HG03520 (cell line): ENCODE data around the gene KRTAP4-16.
"Not testable (repeated sequence)": the region's sequence is repeated elsewhere in the genome, so short reads cannot be mapped to it uniquely, and the experiment has no call there.

Experiments
- ATAC-seq: cut with Tn5 transposase; IDR thresholded peaks from one replicate; pipeline ENCODE4 v1.9.1; 2021; ENCODE audit warnings: mild to moderate bottlenecking, moderate library complexity; ENCODE audit not compliant: unreplicated experiment

Gene KRTAP4-16

DNA sequence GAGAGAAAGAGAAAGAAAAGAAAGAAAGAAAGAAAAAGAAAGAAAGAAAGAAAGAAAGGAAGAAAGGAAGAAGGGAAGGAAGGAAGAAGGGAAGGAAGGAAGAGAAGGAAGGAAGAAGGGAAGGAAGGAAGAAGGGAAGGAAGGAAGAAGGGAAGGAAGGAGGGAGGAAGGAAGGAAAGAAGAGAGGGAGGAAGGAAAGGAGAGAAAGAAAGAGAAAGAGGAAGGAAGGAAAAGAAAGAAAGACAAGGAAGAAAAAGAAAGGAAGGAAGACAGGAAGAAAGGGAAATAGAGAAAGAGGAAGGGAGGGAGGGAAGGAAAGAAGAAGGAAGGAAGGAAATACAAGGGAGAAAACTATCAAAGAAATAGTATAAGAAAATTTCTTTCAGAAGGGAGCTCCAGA lies 25.2 kb downstream of the KRTAP4-16 start:
- no peak for ATAC-seq

DNA sequence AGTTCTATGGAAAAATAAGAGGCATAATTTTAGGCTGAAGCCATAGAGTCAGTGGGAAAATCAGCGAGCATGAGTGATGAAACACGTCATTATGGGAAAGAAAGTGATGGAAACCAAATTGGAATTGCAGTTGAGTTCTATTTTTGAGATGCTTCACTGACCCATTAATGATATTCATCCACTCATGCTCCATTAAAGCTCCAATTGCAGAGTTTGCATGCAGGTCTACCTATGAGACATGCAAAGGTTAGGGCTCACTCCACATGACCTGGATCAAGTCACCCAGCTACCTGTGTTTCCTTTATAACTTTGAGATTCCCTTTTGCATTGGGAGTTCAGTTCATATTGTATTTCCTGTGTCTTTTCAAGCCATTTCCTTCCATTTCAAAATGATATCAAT lies 28.3 kb downstream of the KRTAP4-16 start:
- ATAC-seq: no peak

DNA sequence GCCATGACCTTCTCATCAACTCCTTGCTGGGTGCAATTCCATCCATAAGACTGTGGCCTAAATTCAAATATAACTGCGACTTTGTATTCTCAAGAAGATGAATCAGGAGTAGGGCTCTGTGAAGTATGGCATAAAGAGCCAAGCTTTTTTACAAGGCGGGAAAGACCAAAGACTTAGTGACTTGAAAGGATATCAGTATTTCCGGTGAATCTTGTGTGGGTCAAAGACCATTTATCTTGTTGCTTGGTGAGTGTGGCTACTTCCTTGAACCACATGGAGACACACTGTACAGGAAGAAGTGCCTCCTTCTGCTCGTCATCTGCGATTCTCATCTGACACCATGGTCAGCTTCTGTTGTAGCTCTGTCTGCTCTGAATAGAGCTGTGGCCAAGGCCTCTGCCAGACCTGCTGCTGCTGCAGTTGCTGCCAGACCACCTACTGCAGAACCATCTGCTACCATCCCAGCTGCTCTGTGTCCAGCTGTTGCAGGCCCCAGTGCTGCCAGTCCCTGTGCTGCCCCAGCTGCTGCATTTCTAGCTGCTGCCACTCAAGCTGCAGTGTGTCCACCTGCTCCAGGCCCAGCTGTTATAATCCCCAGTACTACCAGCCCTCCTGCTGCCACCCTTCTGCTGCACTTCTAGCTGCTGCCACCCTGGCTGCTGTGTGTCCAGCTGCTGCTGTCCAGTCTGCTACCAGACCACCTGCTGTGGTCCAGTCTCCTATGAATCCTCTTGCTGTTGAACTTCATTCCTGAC lies 30.2 kb downstream of the KRTAP4-16 start:
- ATAC-seq: no peak

DNA sequence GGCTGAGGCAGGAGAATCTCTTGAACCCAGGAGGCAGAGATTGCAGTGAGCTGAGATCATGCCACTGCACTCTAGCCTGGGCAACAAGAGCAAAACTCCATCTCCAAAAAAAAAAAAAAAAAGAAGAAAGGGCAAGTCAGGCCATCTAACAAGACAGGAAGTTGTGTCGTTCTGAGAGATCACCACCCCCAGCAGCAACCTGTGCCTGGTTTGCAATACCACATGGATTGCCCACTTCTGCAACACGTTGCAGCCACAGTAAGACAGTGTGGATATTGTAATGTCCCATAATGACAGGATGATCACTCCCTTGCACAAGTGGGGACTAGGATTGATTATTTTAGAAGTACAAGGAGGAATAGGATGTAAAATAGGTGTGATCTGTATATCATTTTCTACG lies 33.0 kb downstream of the KRTAP4-16 start:
- no peak for ATAC-seq

DNA sequence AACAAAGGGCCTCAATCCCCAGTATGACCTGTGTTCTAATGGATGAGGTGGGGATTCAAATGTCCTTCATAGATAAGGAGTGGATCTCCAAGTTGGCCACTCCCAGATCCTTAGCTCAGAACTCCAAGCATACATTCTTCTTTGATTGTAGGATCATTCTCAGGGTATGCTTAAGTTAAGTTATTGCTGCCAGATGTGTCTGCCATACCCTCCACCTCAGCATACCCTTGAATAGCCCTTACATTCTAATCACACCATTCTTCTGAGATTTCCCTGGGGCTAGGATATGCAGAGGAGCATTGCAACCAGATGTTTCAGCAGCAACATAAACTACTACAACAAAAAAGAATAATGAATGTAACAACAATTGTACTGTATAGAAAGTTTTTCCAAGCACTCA lies 34.7 kb downstream of the KRTAP4-16 start:
- ATAC-seq: no peak

DNA sequence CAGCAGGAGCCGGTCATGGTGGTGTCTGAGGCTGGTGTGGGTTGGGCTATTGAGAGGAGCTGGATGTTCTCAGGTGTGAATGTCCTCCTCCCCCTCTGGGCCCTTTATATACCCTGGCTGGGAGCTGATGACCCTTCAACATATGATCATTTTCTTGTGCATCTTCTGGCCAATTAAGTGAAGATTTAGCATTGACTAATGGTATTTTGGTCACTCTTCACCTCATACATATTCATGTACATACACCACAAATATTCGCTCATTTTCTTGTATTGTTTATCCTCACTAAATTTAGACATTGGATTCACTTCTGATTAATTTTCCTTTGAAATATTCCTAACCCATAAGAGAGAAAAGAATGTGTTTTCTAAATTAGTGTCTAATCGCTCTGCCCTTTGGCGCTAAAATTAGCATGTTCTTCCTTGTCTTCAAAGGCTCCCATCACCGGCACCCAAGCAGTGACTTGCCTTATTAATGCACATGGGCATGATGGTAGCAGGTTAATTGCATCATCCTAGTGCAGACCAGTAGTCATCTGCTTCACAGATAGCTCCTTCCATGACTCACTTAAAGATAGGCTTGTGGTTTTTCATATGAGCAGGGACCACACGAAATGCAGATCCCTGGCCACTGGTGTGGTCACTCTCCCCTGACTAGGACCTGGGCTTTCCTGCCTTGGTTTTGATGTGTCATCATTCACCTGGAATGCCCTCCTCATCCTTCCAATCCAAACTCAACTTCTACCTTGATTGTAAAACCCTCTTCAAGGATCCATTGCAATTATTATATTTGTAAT lies 36.0 kb downstream of the KRTAP4-16 start, which contains the start of gene KRTAP2-4:
KRTAP2-4 (minus strand) TSS at position 51 of the 796 bp plus-strand sequence; CDS start at position 17, 34 bp downstream.
- ATAC-seq: no peak

DNA sequence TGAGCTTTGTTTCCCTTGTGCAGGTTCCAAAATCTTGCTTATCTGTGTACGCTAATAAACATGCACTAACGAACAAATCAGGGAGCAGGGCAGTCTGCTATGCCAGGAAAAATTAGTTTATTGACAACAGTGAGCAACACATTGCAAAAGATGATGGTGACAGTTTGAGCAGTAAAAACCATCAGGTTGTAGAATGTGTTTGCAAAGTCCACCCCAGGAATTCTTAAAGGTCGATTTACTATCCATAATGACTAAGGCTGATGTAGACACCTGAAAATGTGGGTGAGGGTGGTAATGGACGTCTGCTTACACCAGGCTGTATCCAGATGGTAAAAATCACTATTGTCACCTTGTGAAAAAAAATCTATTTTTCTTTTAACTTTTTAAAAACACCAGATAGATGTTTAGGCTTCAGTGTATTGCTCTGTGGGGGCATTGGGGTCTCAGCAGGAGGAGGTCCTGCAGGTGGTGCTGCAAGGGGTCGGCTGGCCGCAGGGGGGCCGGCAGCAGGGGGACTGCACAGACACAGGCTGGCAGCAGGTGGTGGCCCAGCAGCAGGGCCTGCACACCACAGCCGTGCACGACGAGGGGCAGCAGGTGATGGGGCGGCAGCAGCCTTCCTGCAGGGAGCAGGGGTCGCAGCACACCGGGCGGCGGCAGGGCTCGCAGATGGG lies 36.9 kb downstream of the KRTAP4-16 start:
- not testable (repeated sequence) for ATAC-seq

DNA sequence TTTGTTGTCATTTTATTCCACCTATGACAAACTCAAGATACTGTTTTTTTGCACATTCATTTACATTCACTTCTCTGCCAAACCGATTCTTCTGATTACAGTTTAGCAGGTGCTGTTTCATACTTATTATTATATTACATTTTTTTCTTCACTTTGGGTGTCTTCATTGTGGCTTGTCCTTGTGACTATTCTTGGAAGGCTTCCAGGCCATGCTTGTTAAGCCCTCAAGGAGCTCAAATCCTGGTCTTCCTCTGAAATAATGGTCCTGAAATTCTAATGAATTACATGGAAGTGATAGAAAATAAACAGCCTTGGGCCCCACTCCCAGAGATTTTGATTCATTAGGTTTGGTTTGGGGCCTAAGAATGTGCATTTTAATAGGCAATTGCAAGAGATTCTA lies 37.7 kb downstream of the KRTAP4-16 start:
- ATAC-seq: no peak

DNA sequence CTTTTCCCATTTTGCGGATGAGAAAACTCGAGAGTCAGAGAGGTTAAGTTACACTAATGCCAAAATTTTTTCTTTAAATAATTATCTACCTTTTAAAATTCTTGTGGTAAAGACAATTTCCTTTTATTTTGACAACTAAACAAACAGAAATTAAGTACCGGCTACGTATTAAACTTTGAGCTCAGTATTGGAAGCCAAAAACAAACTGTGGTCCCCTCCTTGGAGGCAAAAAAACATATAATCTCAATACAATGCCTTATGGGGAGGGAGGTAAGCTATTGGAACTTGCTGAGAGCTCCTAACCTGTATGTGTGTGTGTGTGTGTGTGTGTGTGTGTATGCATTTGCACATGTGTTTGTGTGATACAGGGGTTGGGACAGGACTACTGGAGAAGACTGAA lies 38.6 kb downstream of the KRTAP4-16 start:
- no peak for ATAC-seq

DNA sequence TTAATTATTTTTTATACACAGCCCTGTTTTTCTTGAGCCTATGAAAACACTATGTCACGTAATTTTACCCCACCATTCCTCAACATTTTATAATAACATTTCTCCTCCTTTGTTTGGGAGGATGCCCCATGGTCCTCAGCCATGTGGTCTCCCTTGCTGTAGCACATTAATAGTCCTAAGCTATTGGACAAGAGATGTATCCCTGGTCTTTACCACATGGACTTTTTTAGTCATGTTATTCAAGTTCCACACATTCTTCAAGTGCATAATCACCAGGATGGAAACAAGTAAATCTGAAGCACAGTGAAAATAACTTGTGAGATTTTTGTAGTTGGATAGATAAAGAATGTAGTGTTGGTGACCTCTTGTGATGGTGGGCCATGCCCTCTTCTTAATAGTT lies 40.0 kb downstream of the KRTAP4-16 start:
- no peak for ATAC-seq

DNA sequence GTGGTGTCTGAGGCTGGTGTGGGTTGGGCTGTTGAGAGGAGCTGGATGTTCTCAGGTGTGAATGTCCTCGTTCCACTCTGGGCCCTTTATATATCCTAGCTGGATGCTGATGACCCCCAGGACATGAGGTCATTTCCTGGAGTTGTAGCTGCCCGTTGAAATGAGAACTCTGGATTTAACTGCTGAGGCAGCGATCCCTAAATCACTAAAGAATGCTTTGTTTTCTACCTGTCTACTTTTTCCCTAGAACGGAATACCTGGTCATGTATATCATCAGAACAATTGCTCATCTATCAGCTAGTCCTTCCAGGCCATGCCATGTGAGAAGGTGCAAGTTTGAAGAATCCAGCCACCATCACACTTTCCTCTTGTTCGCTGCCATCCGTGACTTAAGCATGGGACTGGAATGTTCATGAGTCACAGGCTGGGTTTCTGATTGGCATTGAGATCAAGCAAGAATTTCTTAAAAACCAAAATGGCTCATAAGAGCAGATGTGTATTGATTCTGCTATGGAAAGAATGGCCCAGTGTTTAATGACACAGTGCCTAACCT lies 41.9 kb downstream of the KRTAP4-16 start, which contains the start of gene KRTAP2-3:
KRTAP2-3 (minus strand) TSS at position 63 of the 553 bp plus-strand sequence. CDS start 64 bp downstream, outside the sequence.
- no peak for ATAC-seq

DNA sequence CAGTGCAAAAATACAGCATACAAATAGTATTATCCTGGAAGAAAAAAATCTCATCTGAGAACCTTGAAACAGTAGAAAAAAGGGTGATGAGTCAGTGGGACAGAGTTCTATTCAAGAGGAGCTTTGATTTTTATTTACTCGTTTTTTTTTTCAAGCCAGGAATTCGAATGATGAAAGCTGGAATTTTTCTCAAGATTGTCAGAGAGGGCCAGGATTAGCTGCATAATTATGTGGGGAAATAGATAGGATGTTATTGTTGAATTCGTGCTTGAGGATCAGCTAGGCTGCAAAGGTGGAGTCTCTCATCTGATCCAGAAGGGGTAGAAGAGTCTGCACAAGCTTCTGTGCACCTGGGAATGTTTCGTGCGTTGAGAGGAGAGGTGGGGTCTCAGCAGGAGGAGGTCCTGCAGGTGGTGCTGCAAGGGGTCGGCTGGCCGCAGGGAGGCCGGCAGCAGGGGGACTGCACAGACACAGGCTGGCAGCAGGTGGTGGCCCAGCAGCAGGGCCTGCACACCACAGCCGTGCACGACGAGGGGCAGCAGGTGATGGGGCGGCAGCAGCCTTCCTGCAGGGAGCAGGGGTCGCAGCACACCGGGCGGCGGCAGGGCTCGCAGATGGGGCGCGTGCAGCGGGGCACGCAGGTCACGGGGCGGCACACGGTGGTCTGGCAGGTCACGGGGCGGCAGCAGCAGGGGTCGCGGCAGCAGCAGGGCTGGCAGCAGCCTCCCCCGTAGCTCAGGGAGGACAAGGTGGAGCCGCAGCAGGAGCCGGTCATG lies 42.5 kb downstream of the KRTAP4-16 start:
- not testable (repeated sequence) for ATAC-seq

DNA sequence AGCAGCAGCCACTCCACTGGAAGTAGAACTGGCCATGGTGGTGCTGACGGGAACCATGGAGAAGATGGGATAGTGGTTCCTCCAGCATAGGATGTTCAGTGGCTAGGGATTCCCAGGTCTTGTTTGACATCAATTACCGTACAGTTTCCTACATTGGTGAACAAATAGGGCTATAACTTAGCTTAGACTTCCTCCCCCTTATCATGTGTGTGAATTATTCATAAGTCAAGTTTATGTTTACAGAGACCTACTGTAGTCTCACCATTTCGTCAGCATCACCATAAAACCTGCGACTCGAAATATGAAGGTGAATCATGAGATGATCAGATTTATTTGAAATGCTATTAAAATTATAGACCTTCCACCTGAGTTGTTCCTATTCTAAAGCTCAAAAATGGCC lies 43.3 kb downstream of the KRTAP4-16 start:
- ATAC-seq: no peak

DNA sequence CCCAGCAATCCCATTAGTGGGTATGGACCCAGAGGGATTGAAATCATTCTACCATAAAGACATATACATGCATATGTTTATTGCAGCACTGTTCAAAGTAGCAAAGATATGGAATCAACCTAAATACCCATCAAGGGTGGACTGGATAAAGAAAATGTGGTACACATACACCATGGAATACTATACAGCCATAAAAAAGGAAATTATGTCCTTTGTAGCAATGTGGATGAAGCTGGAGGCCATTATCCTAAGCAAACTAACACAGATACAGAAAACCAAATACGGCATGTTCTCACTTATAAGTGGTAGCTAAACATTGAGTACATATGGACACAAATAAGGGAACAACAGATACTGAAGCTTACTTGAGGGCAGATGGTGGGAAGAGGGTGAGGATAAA lies 44.5 kb downstream of the KRTAP4-16 start:
- no peak for ATAC-seq

DNA sequence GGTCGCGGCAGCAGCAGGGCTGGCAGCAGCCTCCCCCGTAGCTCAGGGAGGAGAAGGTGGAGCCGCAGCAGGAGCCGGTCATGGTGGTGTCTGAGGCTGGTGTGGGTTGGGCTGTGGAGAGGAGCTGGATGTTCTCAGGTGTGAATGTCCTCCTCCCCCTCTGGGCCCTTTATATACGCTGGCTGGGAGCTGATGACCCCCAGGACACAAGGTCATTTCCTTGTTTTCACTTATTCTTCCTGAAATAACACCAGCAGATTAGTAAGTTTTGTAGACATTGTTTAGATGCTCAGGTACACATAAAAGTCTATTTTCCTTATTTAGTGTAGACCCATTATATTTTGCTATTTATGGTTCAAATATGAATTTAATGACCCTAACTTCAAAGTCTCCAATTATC lies 46.9 kb downstream of the KRTAP4-16 start, which contains the start of gene KRTAP2-2:
KRTAP2-2 (minus strand) TSS at position 101 of the 400 bp plus-strand sequence; CDS start at position 82, 19 bp downstream.
- ATAC-seq: not testable (repeated sequence)

DNA sequence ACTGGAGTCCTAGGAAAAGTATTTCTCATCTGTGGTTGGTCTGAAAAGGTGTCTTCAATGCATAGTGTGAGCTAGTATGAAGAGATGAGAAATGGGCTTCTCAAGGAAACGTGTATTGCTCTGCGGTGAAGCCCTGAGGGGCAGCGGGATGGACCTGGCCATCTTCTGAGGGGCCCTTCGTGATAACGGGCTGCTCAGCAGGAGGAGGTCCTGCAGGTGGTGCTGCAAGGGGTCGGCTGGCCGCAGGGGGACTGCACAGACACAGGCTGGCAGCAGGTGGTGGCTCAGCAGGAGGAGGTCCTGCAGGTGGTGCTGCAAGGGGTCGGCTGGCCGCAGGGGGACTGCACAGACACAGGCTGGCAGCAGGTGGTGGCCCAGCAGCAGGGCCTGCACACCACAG lies 47.5 kb downstream of the KRTAP4-16 start:
- not testable (repeated sequence) for ATAC-seq

DNA sequence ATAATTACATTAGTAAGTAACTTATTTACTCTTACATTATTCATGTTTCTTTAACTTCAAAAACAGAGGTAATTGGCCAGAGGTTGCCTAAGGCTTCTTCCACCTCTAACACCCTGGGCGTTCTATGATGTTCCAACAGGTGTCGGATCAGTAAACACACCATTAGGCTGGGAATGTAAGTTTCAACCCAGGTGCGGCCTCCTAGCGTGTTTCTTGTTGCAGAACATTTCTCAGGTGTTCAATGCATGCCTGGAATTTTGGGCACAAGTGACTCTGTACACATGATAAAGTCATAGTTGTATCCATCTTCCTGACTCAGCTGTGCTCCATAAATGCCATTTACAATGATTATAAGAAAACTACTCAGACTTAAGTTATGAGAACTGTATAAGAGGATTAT lies 48.0 kb downstream of the KRTAP4-16 start:
- ATAC-seq: no peak

DNA sequence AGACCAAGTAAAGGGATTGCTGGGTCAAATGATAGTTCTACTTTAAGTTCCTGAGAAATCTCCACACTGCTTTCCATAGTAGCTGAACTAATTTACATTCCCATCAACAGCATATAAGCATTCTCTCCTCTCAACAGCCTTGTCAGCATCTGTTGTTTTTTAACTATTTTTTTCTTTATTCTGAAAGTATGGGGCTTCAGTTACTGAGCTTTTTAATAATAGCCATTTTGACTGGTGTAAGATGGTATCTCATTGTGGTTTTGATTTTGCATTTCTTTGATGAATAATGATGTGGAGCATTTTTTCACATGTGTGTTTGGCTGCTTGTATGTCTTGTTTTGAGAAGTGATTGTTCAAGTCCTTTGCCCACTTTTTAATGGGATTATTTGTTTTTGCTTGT lies 49.4 kb downstream of the KRTAP4-16 start:
- ATAC-seq: no peak
